Measurements from ENCODE around the gene DOHH. TPM values are rescaled to one million over a fixed set of nuclear protein-coding genes. Genes with fewer than 3 reads are reported as not detected.
"Not testable (repeated sequence)": the region's sequence is repeated elsewhere in the genome, so short reads cannot be mapped to it uniquely, and the experiment has no call there.

DOHH gene
- total RNA-seq, 2 donors from 2014 or later: 26.1 to 26.9 TPM

DNA sequence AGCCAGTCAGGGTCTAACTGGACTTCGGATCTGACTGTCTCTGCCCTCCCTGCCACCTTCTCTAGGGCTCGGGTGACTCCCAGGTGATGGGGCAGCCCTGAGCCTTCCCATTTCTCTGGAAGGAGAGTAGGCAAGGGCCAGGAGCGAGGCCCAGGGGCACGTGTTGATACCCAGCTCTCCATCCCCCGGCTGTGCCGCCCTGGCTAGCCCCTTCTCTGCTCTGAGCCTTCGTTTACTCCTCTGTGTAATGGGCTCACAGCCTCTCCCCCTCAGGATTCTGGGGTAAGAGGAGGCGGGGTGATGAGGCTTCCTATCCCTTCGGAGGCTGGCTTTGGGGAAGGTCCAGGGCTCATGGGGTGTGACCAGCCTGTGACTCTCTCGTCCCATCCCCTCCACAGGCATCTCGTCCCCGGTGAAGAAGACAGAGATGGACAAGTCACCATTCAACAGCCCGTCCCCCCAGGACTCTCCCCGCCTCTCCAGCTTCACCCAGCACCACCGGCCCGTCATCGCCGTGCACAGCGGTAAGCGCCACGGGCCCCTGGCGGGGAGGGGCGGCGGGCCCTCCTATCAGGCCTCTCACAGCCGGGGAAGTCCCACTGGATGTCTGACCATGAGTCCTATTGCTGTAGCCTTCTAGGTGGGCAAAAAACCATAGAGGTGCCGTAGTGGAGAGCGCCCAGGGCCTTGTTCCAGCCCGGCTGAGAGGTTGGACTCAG is 51.7 kb downstream of the DOHH start:
- TF ChIP-seq, protein P1, sequence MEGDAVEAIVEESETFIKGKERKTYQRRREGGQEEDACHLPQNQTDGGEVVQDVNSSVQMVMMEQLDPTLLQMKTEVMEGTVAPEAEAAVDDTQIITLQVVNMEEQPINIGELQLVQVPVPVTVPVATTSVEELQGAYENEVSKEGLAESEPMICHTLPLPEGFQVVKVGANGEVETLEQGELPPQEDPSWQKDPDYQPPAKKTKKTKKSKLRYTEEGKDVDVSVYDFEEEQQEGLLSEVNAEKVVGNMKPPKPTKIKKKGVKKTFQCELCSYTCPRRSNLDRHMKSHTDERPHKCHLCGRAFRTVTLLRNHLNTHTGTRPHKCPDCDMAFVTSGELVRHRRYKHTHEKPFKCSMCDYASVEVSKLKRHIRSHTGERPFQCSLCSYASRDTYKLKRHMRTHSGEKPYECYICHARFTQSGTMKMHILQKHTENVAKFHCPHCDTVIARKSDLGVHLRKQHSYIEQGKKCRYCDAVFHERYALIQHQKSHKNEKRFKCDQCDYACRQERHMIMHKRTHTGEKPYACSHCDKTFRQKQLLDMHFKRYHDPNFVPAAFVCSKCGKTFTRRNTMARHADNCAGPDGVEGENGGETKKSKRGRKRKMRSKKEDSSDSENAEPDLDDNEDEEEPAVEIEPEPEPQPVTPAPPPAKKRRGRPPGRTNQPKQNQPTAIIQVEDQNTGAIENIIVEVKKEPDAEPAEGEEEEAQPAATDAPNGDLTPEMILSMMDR (IDR thresholded peaks at IDR 0.05): no peak
- TF ChIP-seq POLR2A (IDR thresholded peaks at IDR 0.05) (no peak), POLR2AphosphoS5 (IDR thresholded peaks at IDR 0.05) (no peak)
- Histone ChIP-seq H3K9me3 (no peaks in the 10 kb centered on the region), H3K27me3 (replicated peaks; ENCODE audit: insufficient read depth) (no peaks in the 10 kb centered on the region), H3K36me3 (peaks cover 12 to 24% of the 10 kb centered on the region in 2 donors), H3K4me3 (no peak overlapping the region), H3K27ac (no peak overlapping the region), H3K4me1 (replicated peaks) (no peaks in the 10 kb centered on the region)
- no peak for DNase-seq (ENCODE audit: low spot score)
- intact Hi-C loops (cut with DNase I): no loop called here
- 95% methylated on average over 28 of the region's 28 CpGs for WGBS

DNA sequence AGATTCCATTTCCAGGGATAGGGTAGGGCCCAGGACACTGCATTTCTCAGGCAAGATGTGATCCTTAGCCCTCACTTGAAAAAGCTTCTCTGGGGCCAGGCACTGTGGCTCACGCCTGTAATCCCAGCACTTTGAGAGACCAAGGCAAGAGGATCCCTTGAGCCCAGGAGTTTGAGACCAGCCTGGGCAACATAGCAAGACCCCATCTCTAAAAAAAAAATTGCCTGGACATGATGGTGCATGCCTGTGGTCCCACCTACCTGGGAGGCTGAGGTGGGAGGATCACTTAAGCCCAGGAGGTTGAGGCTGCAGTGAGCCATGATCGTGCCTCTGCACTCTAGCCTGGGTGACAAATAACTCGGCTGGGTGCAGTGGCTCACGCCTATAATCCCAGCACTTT is 53.8 kb downstream of the DOHH start:
- DNase-seq (ENCODE audit: low spot score); H3K4me3 ChIP-seq; H3K27me3 ChIP-seq (replicated peaks; ENCODE audit: insufficient read depth); H3K4me1 ChIP-seq (replicated peaks); H3K9me3 ChIP-seq; intact Hi-C loops (cut with DNase I); H3K27ac ChIP-seq: not testable (repeated sequence)
- peaks cover 2 to 13% of the 10 kb centered on the region in 2 donors for H3K36me3 ChIP-seq
- WGBS: 94% methylated on average over 4 of the region's 4 CpGs

DNA sequence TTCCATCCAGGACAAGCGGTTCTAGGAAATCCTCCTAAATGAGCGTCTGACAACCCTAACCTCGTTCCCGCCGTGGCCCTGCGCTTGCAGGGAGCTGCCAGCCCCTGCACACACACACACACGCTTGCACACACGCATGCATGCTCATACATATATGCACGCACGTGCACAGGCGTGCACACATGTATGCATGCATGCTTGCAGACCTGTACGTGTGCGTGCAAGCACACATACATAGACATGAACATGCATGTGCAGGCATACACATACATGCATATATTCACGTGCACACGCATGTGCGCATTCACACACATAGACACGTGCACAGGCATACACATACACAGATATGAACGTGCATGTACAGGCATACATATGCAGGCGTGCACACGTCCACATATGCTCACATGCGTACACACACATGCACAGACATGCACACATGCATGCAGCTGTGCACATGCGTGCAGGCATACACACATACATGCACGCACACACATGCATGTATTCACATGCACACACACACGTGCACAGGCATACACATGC is 55.7 kb downstream of the DOHH start:
- Histone ChIP-seq H3K9me3 (no peaks in the 10 kb centered on the region), H3K4me1 (replicated peaks) (no peaks in the 10 kb centered on the region), H3K27ac (no peak overlapping the region), H3K36me3 (peaks cover under 1 to 21% of the 10 kb centered on the region in 2 donors), H3K4me3 (no peak overlapping the region), H3K27me3 (replicated peaks; ENCODE audit: insufficient read depth) (no peaks in the 10 kb centered on the region)
- 75% methylated on average over 24 of the region's 24 CpGs for WGBS
- TF ChIP-seq POLR2AphosphoS5 (IDR thresholded peaks at IDR 0.05) (no peak), POLR2A (IDR thresholded peaks at IDR 0.05) (no peak)
- TF ChIP-seq, protein P1 (IDR thresholded peaks at IDR 0.05): no peak
- intact Hi-C loops (cut with DNase I): no loop called here
- no peak for DNase-seq (ENCODE audit: low spot score)

DNA sequence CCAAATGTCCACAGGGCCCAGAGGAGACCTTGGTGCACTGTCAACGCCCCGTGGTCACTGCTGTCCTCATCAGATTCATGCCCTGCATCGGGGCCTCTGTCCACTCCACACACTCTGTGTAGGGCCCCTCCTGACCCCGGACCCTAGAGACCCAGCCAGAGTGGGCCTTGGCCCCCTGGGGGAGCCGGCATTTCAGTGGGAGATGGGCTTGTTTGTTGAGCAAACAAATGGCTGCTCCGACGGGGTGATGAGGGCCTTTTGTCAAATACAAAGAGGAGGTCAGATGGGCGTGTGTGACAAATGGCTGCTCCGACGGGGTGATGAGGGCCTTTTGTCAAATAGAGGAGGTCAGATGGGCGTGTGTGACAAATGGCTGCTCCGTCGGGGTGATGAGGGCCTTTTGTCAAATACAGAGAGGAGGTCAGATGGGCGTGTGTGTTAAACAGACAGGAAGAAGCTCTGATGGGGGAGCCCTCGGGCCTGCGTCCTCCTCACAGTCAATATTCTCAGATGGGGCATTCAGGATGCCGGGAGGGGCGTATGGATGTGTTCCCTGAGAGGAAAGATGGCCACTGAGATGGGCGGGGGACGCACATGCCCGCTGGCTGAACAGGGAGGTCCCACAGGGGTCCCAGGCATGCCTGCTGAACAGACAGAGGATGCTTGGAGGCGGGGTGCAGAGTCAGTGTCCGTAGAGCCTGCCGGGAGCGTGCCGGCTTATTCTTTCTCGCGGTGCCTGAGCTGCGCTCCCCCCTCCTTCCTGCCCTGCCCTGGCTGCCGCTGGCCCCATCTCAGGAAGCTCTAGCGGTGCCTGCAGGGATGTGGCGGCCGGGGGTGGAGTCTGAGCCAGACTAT is 56.4 kb downstream of the DOHH start:
- WGBS: 36% methylated on average over 33 of the region's 33 CpGs
- Histone ChIP-seq H3K36me3 (peaks cover 0 to 14% of the 10 kb centered on the region in 2 donors), H3K9me3 (no peaks in the 10 kb centered on the region), H3K27ac (peak overlapping the region; percentile 3 to 20), H3K27me3 (replicated peaks; ENCODE audit: insufficient read depth) (no peaks in the 10 kb centered on the region), H3K4me1 (replicated peaks) (no peaks in the 10 kb centered on the region), H3K4me3 (no peak overlapping the region)
- intact Hi-C loops (cut with DNase I): no loop called here
- TF ChIP-seq POLR2A (IDR thresholded peaks at IDR 0.05) (no peak), POLR2AphosphoS5 (IDR thresholded peaks at IDR 0.05) (peak; percentile 25)
- DNase-seq (ENCODE audit: low spot score): no peak

DNA sequence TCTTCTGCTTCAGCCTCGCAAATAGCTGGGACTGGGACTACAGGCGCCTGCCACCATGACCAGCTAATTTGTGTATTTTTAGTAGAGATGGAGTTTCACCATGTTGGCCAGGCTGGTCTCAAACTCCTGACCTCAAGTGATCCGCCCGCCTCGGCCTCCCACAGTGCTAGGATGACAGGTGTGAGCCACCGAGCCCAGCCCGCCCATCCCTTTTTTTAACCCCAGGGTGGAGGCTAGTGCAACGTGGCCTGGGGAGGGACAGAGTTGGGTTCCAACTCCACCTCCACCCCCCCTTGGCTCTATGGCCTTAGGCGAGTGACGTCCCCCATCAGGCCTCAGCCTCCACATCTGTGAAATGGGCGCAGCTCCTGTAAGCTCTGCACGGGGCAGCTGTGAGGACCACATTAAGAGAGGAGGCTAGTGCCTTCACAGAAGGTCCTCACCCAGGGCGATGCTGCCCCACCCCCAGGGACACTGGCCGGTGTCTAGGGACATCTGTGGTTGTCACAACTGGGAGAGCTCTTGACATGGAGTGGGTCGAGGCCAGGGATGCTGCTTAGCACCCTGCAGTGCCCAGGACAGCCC is 57.9 kb downstream of the DOHH start:
- Histone ChIP-seq H3K4me1 (replicated peaks) (no peaks in the 10 kb centered on the region), H3K27ac (no peak overlapping the region), H3K27me3 (replicated peaks; ENCODE audit: insufficient read depth) (no peaks in the 10 kb centered on the region), H3K4me3 (no peak overlapping the region), H3K36me3 (peaks cover 0 to 12% of the 10 kb centered on the region in 2 donors), H3K9me3 (no peaks in the 10 kb centered on the region)
- no peak for DNase-seq (ENCODE audit: low spot score)
- 91% methylated on average over 15 of the region's 15 CpGs for WGBS
- intact Hi-C loops (cut with DNase I): no loop called here
- TF ChIP-seq POLR2A (IDR thresholded peaks at IDR 0.05) (no peak), POLR2AphosphoS5 (IDR thresholded peaks at IDR 0.05) (no peak)
- TF ChIP-seq, protein P1 (IDR thresholded peaks at IDR 0.05): no peak

Measured in prostate gland (tissue), 2 donors.